Mesendoderm (in vitro differentiated cells): Measurements from ENCODE around the gene OR5AR1. TPM values are rescaled to one million over a fixed set of nuclear protein-coding genes. Genes with fewer than 3 reads are reported as not detected.

Source experiments
- DNase-seq: peaks from one replicate; pipeline ENCODE4 v3.0.0; 2013
- H2AK5ac ChIP-seq: 2 replicates; pipeline ENCODE4 v1.6.1; 2013; ENCODE audit warnings: low read length, inconsistent platforms
- H2BK120ac ChIP-seq: 2 replicates; pipeline ENCODE4 v1.6.1; 2013; ENCODE audit warnings: low read depth, mild to moderate bottlenecking, low read length, moderate library complexity, mixed read lengths
- H2BK15ac ChIP-seq: replicated peaks from 2 replicates; pipeline ENCODE4 v1.6.1; 2013; ENCODE audit warnings: low read depth, mild to moderate bottlenecking, moderate library complexity
- H2BK5ac ChIP-seq: 2 replicates; pipeline ENCODE4 v1.6.1; 2013; ENCODE audit warnings: low read length, inconsistent platforms
- H3K18ac ChIP-seq: 2 replicates; pipeline ENCODE4 v1.6.1; 2013; ENCODE audit warnings: mild to moderate bottlenecking, low read length, mixed read lengths
- H3K23ac ChIP-seq: one replicate; pipeline ENCODE4 v1.6.1; 2013; ENCODE audit warnings: low read length
- H3K27ac ChIP-seq: 2 replicates; pipeline ENCODE4 v1.5.1; 2013; ENCODE audit warnings: low read depth, mild to moderate bottlenecking, inconsistent platforms, low read length, moderate library complexity
- H3K27me3 ChIP-seq: 2 replicates; pipeline ENCODE4 v1.6.1; 2013; ENCODE audit warnings: low read length, control low read depth, mild to moderate bottlenecking, inconsistent platforms; ENCODE audit not compliant: insufficient read depth, poor library complexity
- H3K36me3 ChIP-seq: 2 replicates; pipeline ENCODE4 v1.6.1; 2013; ENCODE audit warnings: low read length, inconsistent platforms; ENCODE audit not compliant: control insufficient read depth, insufficient read depth
- H3K4ac ChIP-seq: one replicate; pipeline ENCODE4 v1.6.1; 2013; ENCODE audit warnings: low read depth, mild to moderate bottlenecking, low read length, moderate library complexity
- H3K4me1 ChIP-seq: 2 replicates; pipeline ENCODE4 v1.6.1; 2013; ENCODE audit warnings: low read depth, low read length, inconsistent platforms; ENCODE audit not compliant: control insufficient read depth
- H3K4me2 ChIP-seq: 2 replicates; pipeline ENCODE4 v1.6.1; 2013; ENCODE audit warnings: low read length
- H3K4me3 ChIP-seq: 2 replicates; pipeline ENCODE4 v1.5.1; 2013; ENCODE audit warnings: mild to moderate bottlenecking, low read length
- H3K56ac ChIP-seq: one replicate; pipeline ENCODE4 v1.6.1; 2013; ENCODE audit warnings: low read length
- H3K79me1 ChIP-seq: 2 replicates; pipeline ENCODE4 v1.6.1; 2013; ENCODE audit warnings: low read length, inconsistent platforms
- H3K79me2 ChIP-seq: 2 replicates; pipeline ENCODE4 v1.6.1; 2013; ENCODE audit warnings: mild to moderate bottlenecking, low read length; ENCODE audit not compliant: control insufficient read depth, insufficient read depth
- H3K9ac ChIP-seq: 2 replicates; pipeline ENCODE4 v1.6.1; 2013; ENCODE audit warnings: low read length, inconsistent platforms
- H4K5ac ChIP-seq: one replicate; pipeline ENCODE4 v1.6.1; 2013; ENCODE audit warnings: low read length
- H4K8ac ChIP-seq: one replicate; pipeline ENCODE4 v1.6.1; 2013; ENCODE audit warnings: low read depth, mild to moderate bottlenecking, control low read depth, low read length, moderate library complexity
- WGBS: extraction: QIAGEN DNeasy Blood & Tissue Kit; methylation state at CpG from one replicate; pipeline ENCODE4 v1.1.7; 2013; ENCODE audit warnings: low lambda C conversion rate, missing lambda C conversion rate; ENCODE audit not compliant: insufficient coverage; ENCODE audit errors: extremely low coverage; 5-methylcytosine and 5-hydroxymethylcytosine counted together
- small RNA-seq: library from polyadenylated mRNA; stranded (forward); fragments of <200 nt; extraction: miRNeasy Mini kit (QIAGEN cat#:217004); gene quantifications from one replicate; pipeline ENCODE3, GENCODE V24; 2013; ENCODE audit not compliant: insufficient read depth

The OR5AR1 gene

GRCh38 chr11:56714206-56714605, 50.7 kb downstream of the OR5AR1 start:
- Histone ChIP-seq H3K56ac (no peak overlapping the region), H4K8ac (no peak overlapping the region), H3K79me2 (no peaks in the 10 kb centered on the region), H3K18ac (no peak overlapping the region), H3K4ac (no peak overlapping the region), H2BK120ac (no peak overlapping the region), H2BK15ac (no peak overlapping the region), H3K79me1 (no peaks in the 10 kb centered on the region), H3K4me1 (no peaks in the 10 kb centered on the region), H2AK5ac (no peak overlapping the region), H3K27me3 (no peaks in the 10 kb centered on the region), H3K4me3 (no peak overlapping the region), H2BK5ac (no peak overlapping the region), H3K36me3 (no peaks in the 10 kb centered on the region), H3K27ac (no peak overlapping the region), H3K4me2 (no peak overlapping the region), H3K23ac (no peak overlapping the region), H4K5ac (no peak overlapping the region), H3K9ac (no peak overlapping the region)
- no CpG with 5 or more reads among the region's 2 CpGs for WGBS
- DNase-seq = no peak

Small RNAs within 50 kb of the gene (small RNA-seq; reads per million reads assigned to genes)
- gene AP004245.1 = not detected
